Esophagus muscularis mucosa (tissue), 3 donors: ENCODE measurements around the gene TRIM25.

ENCODE experiments used
- POLR2AphosphoS5 ChIP-seq, 2 donors: sonication (generic); formaldehyde crosslinking; IDR thresholded peaks; one replicate each; pipeline ENCODE4 v1.6.1; 2017; ENCODE audit warnings: antibody characterized with exemption in 2 of 2
- TF ChIP-seq, protein P1 (sequence below), 3 experiments: fragments of 200-600 bp in 2 of 3; fragments of 450-650 bp in 1 of 3; sonication (generic) in 2 of 3; IDR thresholded peaks; one replicate each; pipeline ENCODE4 v1.5.1; 2017 to 2019; ENCODE audit warnings: antibody characterized with exemption in 3 of 3, mild to moderate bottlenecking in 2 of 3, moderate library complexity in 1 of 3

- TF ChIP-seq, protein P1, sequence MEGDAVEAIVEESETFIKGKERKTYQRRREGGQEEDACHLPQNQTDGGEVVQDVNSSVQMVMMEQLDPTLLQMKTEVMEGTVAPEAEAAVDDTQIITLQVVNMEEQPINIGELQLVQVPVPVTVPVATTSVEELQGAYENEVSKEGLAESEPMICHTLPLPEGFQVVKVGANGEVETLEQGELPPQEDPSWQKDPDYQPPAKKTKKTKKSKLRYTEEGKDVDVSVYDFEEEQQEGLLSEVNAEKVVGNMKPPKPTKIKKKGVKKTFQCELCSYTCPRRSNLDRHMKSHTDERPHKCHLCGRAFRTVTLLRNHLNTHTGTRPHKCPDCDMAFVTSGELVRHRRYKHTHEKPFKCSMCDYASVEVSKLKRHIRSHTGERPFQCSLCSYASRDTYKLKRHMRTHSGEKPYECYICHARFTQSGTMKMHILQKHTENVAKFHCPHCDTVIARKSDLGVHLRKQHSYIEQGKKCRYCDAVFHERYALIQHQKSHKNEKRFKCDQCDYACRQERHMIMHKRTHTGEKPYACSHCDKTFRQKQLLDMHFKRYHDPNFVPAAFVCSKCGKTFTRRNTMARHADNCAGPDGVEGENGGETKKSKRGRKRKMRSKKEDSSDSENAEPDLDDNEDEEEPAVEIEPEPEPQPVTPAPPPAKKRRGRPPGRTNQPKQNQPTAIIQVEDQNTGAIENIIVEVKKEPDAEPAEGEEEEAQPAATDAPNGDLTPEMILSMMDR (IDR thresholded peaks at IDR 0.05) = no peak
- TF ChIP-seq POLR2AphosphoS5 (IDR thresholded peaks at IDR 0.05) = no peak
These were observed 12.9 kb upstream of the TRIM25 start for GRCh38 chr17:56926704-56927103.
